ENCODE results near the gene DIP2A. TPM values are rescaled to one million over a fixed set of nuclear protein-coding genes. Genes with fewer than 3 reads are reported as not detected.
A peak's percentile ranks its signal among the peaks of the same experiment; 100 is the strongest.

The DIP2A gene
- total and polyA plus RNA-seq, 2 of the 13 experiments (the other 11 are each of a cell fraction or from before 2014, with no cell fraction given): 18.5 to 37.6 TPM

DNA sequence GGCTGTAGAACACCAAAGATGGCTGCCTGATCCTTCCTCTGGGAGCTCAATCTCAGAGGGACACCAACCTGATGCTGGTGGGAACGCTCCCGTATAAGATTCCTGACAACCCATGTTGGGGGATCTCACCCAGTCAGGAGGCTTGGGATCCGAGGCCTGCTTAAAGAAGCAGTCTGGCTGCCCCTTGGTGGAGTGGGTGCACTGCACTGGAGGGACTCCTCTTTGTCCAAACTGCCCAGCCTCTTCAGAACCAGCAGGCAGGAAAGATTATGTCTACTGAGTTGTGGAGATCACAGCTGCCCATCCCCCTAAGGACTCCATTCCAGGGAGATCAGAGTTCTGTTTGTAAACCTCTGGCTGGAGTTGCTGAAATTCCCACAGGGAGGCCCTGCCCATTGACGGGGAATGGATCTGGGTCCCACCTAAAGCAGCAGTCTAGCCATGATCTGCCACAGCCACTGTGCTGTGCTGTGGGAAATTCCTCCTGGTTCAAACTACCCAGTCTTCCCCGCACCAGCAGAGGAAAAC is 123.2 kb downstream of the DIP2A start (continued):
- TF ChIP-seq, protein P1, sequence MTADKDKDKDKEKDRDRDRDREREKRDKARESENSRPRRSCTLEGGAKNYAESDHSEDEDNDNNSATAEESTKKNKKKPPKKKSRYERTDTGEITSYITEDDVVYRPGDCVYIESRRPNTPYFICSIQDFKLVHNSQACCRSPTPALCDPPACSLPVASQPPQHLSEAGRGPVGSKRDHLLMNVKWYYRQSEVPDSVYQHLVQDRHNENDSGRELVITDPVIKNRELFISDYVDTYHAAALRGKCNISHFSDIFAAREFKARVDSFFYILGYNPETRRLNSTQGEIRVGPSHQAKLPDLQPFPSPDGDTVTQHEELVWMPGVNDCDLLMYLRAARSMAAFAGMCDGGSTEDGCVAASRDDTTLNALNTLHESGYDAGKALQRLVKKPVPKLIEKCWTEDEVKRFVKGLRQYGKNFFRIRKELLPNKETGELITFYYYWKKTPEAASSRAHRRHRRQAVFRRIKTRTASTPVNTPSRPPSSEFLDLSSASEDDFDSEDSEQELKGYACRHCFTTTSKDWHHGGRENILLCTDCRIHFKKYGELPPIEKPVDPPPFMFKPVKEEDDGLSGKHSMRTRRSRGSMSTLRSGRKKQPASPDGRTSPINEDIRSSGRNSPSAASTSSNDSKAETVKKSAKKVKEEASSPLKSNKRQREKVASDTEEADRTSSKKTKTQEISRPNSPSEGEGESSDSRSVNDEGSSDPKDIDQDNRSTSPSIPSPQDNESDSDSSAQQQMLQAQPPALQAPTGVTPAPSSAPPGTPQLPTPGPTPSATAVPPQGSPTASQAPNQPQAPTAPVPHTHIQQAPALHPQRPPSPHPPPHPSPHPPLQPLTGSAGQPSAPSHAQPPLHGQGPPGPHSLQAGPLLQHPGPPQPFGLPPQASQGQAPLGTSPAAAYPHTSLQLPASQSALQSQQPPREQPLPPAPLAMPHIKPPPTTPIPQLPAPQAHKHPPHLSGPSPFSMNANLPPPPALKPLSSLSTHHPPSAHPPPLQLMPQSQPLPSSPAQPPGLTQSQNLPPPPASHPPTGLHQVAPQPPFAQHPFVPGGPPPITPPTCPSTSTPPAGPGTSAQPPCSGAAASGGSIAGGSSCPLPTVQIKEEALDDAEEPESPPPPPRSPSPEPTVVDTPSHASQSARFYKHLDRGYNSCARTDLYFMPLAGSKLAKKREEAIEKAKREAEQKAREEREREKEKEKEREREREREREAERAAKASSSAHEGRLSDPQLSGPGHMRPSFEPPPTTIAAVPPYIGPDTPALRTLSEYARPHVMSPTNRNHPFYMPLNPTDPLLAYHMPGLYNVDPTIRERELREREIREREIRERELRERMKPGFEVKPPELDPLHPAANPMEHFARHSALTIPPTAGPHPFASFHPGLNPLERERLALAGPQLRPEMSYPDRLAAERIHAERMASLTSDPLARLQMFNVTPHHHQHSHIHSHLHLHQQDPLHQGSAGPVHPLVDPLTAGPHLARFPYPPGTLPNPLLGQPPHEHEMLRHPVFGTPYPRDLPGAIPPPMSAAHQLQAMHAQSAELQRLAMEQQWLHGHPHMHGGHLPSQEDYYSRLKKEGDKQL (CRISPR knock-in tag; IDR thresholded peaks at IDR 0.05; ENCODE audit: low read depth): no peak
- TF ChIP-seq HNRNPL (IDR thresholded peaks at IDR 0.05; ENCODE audit: low read depth, low read length): no peak
- TF ChIP-seq ZNF674 (CRISPR knock-in tag; IDR thresholded peaks at IDR 0.05; ENCODE audit: low read depth): no peak
- TF ChIP-seq KAT8 (CRISPR knock-in tag; IDR thresholded peaks at IDR 0.05): 0 out of 2 replicates have a peak, but pooled peaks have one; percentile 31
- TF ChIP-seq ZNF460 (CRISPR knock-in tag; IDR thresholded peaks at IDR 0.05; ENCODE audit: borderline replicate concordance): no peak
- TF ChIP-seq, protein P2, sequence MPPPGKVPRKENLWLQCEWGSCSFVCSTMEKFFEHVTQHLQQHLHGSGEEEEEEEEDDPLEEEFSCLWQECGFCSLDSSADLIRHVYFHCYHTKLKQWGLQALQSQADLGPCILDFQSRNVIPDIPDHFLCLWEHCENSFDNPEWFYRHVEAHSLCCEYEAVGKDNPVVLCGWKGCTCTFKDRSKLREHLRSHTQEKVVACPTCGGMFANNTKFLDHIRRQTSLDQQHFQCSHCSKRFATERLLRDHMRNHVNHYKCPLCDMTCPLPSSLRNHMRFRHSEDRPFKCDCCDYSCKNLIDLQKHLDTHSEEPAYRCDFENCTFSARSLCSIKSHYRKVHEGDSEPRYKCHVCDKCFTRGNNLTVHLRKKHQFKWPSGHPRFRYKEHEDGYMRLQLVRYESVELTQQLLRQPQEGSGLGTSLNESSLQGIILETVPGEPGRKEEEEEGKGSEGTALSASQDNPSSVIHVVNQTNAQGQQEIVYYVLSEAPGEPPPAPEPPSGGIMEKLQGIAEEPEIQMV (CRISPR knock-in tag; IDR thresholded peaks at IDR 0.05; ENCODE audit: low read depth): no peak
- no peak for TF ChIP-seq ZNF777 (CRISPR knock-in tag; IDR thresholded peaks at IDR 0.05)
- TF ChIP-seq, protein P3, sequence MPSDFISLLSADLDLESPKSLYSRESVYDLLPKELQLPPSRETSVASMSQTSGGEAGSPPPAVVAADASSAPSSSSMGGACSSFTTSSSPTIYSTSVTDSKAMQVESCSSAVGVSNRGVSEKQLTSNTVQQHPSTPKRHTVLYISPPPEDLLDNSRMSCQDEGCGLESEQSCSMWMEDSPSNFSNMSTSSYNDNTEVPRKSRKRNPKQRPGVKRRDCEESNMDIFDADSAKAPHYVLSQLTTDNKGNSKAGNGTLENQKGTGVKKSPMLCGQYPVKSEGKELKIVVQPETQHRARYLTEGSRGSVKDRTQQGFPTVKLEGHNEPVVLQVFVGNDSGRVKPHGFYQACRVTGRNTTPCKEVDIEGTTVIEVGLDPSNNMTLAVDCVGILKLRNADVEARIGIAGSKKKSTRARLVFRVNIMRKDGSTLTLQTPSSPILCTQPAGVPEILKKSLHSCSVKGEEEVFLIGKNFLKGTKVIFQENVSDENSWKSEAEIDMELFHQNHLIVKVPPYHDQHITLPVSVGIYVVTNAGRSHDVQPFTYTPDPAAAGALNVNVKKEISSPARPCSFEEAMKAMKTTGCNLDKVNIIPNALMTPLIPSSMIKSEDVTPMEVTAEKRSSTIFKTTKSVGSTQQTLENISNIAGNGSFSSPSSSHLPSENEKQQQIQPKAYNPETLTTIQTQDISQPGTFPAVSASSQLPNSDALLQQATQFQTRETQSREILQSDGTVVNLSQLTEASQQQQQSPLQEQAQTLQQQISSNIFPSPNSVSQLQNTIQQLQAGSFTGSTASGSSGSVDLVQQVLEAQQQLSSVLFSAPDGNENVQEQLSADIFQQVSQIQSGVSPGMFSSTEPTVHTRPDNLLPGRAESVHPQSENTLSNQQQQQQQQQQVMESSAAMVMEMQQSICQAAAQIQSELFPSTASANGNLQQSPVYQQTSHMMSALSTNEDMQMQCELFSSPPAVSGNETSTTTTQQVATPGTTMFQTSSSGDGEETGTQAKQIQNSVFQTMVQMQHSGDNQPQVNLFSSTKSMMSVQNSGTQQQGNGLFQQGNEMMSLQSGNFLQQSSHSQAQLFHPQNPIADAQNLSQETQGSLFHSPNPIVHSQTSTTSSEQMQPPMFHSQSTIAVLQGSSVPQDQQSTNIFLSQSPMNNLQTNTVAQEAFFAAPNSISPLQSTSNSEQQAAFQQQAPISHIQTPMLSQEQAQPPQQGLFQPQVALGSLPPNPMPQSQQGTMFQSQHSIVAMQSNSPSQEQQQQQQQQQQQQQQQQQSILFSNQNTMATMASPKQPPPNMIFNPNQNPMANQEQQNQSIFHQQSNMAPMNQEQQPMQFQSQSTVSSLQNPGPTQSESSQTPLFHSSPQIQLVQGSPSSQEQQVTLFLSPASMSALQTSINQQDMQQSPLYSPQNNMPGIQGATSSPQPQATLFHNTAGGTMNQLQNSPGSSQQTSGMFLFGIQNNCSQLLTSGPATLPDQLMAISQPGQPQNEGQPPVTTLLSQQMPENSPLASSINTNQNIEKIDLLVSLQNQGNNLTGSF (CRISPR knock-in tag; IDR thresholded peaks at IDR 0.05): no peak
- peak; percentile 46; the same call in 1 of the 2 replicates for TF ChIP-seq SPEN (CRISPR knock-in tag; IDR thresholded peaks at IDR 0.05; ENCODE audit: low read depth)
- no peak for TF ChIP-seq ZSCAN29 (CRISPR knock-in tag; conservative IDR thresholded peaks at IDR 0.05)
- no peak for TF ChIP-seq ZNF546 (CRISPR knock-in tag; conservative IDR thresholded peaks at IDR 0.05)
- peak; percentile 60; the same call in 1 of the 2 replicates for TF ChIP-seq PHF21A (CRISPR knock-in tag; IDR thresholded peaks at IDR 0.05)
- 0 out of 2 replicates have a peak, but pooled peaks have one; percentile 4 for TF ChIP-seq SMC3 (IDR thresholded peaks at IDR 0.05; ENCODE audit: low read length)
- TF ChIP-seq NFKB2 (CRISPR knock-in tag; IDR thresholded peaks at IDR 0.05; ENCODE audit: borderline replicate concordance): no peak
- TF ChIP-seq CEBPG (CRISPR knock-in tag; IDR thresholded peaks at IDR 0.05): peak; percentile 31; the same call in 1 of the 2 replicates
- no peak for TF ChIP-seq ZNF354B (CRISPR knock-in tag; IDR thresholded peaks at IDR 0.05)
- TF ChIP-seq TEAD2 (CRISPR knock-in tag; IDR thresholded peaks at IDR 0.05): no peak

Measured in HepG2 (cell line).